Kidney epithelial cell (primary cell): ENCODE data around the gene SP9. TPM values are rescaled to one million over a fixed set of nuclear protein-coding genes. Genes with fewer than 3 reads are reported as not detected.

Source experiments
- DNase-seq: peaks from one replicate; pipeline ENCODE4 v3.0.0-alpha.2; 2010; ENCODE audit warnings: low read depth
- H3K27me3 ChIP-seq: 2 replicates; pipeline ENCODE4 v1.6.0; 2011; ENCODE audit warnings: low read length; ENCODE audit not compliant: control insufficient read depth, insufficient read depth
- H3K36me3 ChIP-seq: 2 replicates; pipeline ENCODE4 v1.5.1; 2011; ENCODE audit warnings: low read length; ENCODE audit not compliant: control insufficient read depth, insufficient read depth
- H3K4me3 ChIP-seq: 2 replicates; pipeline ENCODE4 v1.5.1; 2011; ENCODE audit warnings: low read depth, mild to moderate bottlenecking, control low read depth, low read length
- CTCF ChIP-seq: IDR thresholded peaks from 2 replicates; pipeline ENCODE4 v1.5.1; 2011; ENCODE audit warnings: mild to moderate bottlenecking, moderate library complexity, low read length, control low read depth, inconsistent platforms; ENCODE audit not compliant: insufficient read depth, poor library complexity, severe bottlenecking
- total RNA-seq: library from RNA; depleted of rRNA; stranded (reverse); fragments of >200 nt; gene quantifications from 2 replicates; pipeline ENCODE4 v1.2.3, GENCODE V29; 2015

The SP9 gene
- total RNA-seq, 1 donor from 2014 or later: not detected

- TF ChIP-seq CTCF: no peak
- H3K4me3 ChIP-seq: no peak overlapping the region
- H3K36me3 ChIP-seq: no peaks in the 10 kb centered on the region
- no peak for DNase-seq
- H3K27me3 ChIP-seq: no peaks in the 10 kb centered on the region
Measured at GRCh38 chr2:174365571-174365970, 30.8 kb downstream of the SP9 start.

GRCh38 chr2:174368691-174369090 is 33.9 kb downstream of the SP9 start:
- no peak overlapping the region for H3K4me3 ChIP-seq
- H3K27me3 ChIP-seq: no peaks in the 10 kb centered on the region
- no peak for DNase-seq
- H3K36me3 ChIP-seq: no peaks in the 10 kb centered on the region
- no peak for TF ChIP-seq CTCF

GRCh38 chr2:174376967-174377366 is 42.2 kb downstream of the SP9 start:
- no peak for TF ChIP-seq CTCF
- no peak for DNase-seq
- no peaks in the 10 kb centered on the region for H3K36me3 ChIP-seq
- no peak overlapping the region for H3K4me3 ChIP-seq
- no peaks in the 10 kb centered on the region for H3K27me3 ChIP-seq

- DNase-seq: no peak
- TF ChIP-seq CTCF: no peak
- H3K36me3 ChIP-seq: no peaks in the 10 kb centered on the region
Measured at GRCh38 chr2:174383796-174384195, 49.0 kb downstream of the SP9 start.

GRCh38 chr2:174385201-174385600 is 50.4 kb downstream of the SP9 start:
- H3K4me3 ChIP-seq: no peak overlapping the region
- no peaks in the 10 kb centered on the region for H3K36me3 ChIP-seq
- TF ChIP-seq CTCF: no peak
- DNase-seq: no peak
- H3K27me3 ChIP-seq: no peaks in the 10 kb centered on the region

More at GRCh38 chr2:174383796-174384195, 49.0 kb downstream of the SP9 start:
- Histone ChIP-seq H3K4me3 (no peak overlapping the region), H3K27me3 (no peaks in the 10 kb centered on the region)

Other genes with a start within 250 kb of the SP9 start
- gene OLA1, start 86.4 kb upstream of the SP9 start, total RNA-seq: 122 and 157 TPM in 2 replicates
- gene SCRN3, start 60.8 kb downstream of the SP9 start, total RNA-seq: 20.6 and 23.9 TPM in 2 replicates
- 1.0 and 1.7 TPM in 2 replicates for gene GPR155, start 152.1 kb downstream of the SP9 start, total RNA-seq